HG03460 (cell line): ENCODE results near the gene ANGPTL2.
"Not testable (repeated sequence)": the region's sequence is repeated elsewhere in the genome, so short reads cannot be mapped to it uniquely, and the experiment has no call there.

Experiments
- ATAC-seq: cut with Tn5 transposase; IDR thresholded peaks from one replicate; pipeline ENCODE4 v1.9.1; 2021; ENCODE audit not compliant: unreplicated experiment

Gene ANGPTL2

GRCh38 chr9:127154390-127155191 lies 32.2 kb upstream of the ANGPTL2 start:
- ATAC-seq, result peak; percentile 50

- ATAC-seq, result no peak
These were observed 31.6 kb upstream of the ANGPTL2 start for GRCh38 chr9:127154003-127154389.

- ATAC-seq, result no peak
These were observed 31.1 kb upstream of the ANGPTL2 start for GRCh38 chr9:127153501-127153900.

GRCh38 chr9:127149463-127150390 lies 27.3 kb upstream of the ANGPTL2 start:
- ATAC-seq, result no peak

- no peak for ATAC-seq
These were observed 26.6 kb upstream of the ANGPTL2 start for GRCh38 chr9:127149010-127149409.

GRCh38 chr9:127148014-127148413 lies 25.6 kb upstream of the ANGPTL2 start:
- ATAC-seq, result no peak

GRCh38 chr9:127147251-127147650 lies 24.8 kb upstream of the ANGPTL2 start:
- no peak for ATAC-seq

GRCh38 chr9:127146841-127147240 lies 24.4 kb upstream of the ANGPTL2 start:
- not testable (repeated sequence) for ATAC-seq

GRCh38 chr9:127144670-127145445 lies 22.4 kb upstream of the ANGPTL2 start:
- ATAC-seq, result no peak

GRCh38 chr9:127143920-127144465 lies 21.6 kb upstream of the ANGPTL2 start:
- ATAC-seq, result no peak

- ATAC-seq, result no peak
These were observed 20.6 kb upstream of the ANGPTL2 start for GRCh38 chr9:127142931-127143464.

- ATAC-seq, result no peak
These were observed 19.9 kb upstream of the ANGPTL2 start for GRCh38 chr9:127142291-127142690.

- ATAC-seq, result no peak
These were observed 18.6 kb upstream of the ANGPTL2 start for GRCh38 chr9:127140842-127141675.

- ATAC-seq, result no peak
These were observed 17.7 kb upstream of the ANGPTL2 start for GRCh38 chr9:127140181-127140580.

- ATAC-seq, result no peak
These were observed 17.3 kb upstream of the ANGPTL2 start for GRCh38 chr9:127139775-127140174.

- no peak for ATAC-seq
These were observed 16.8 kb upstream of the ANGPTL2 start for GRCh38 chr9:127139071-127139731.

GRCh38 chr9:127138444-127138843 lies 16.0 kb upstream of the ANGPTL2 start:
- no peak for ATAC-seq

- no peak for ATAC-seq
These were observed 15.4 kb upstream of the ANGPTL2 start for GRCh38 chr9:127137640-127138360.
